Ishikawa (cell line): ENCODE results near the gene GRAMD2A.

Source experiments
- CEBPB ChIP-seq: IDR thresholded peaks from 2 replicates; pipeline ENCODE4 v1.6.1; 2012
- CREB1 ChIP-seq: IDR thresholded peaks from 2 replicates; pipeline ENCODE4 v1.6.1; 2012; ENCODE audit warnings: low read depth
- EGR1 ChIP-seq: IDR thresholded peaks from 2 replicates; pipeline ENCODE4 v1.6.1; 2012
- EP300 ChIP-seq: IDR thresholded peaks from 2 replicates; pipeline ENCODE4 v1.6.1; 2012; ENCODE audit warnings: borderline replicate concordance
- FOXM1 ChIP-seq: IDR thresholded peaks from 2 replicates; pipeline ENCODE4 v1.6.1; 2012; ENCODE audit warnings: low read depth, borderline replicate concordance
- MAX ChIP-seq: IDR thresholded peaks from 2 replicates; pipeline ENCODE4 v1.6.1; 2012
- NFIC ChIP-seq: IDR thresholded peaks from 2 replicates; pipeline ENCODE4 v1.6.1; 2012
- RAD21 ChIP-seq: IDR thresholded peaks from 2 replicates; pipeline ENCODE4 v1.6.1; 2012; ENCODE audit warnings: low read depth
- TAF1 ChIP-seq: IDR thresholded peaks from 2 replicates; pipeline ENCODE4 v1.6.1; 2012; ENCODE audit warnings: low read depth, mild to moderate bottlenecking
- TCF12 ChIP-seq: IDR thresholded peaks from 2 replicates; pipeline ENCODE4 v1.6.1; 2012; ENCODE audit warnings: low read depth
- TEAD4 ChIP-seq: IDR thresholded peaks from 2 replicates; pipeline ENCODE4 v1.6.1; 2012
- USF1 ChIP-seq: IDR thresholded peaks from 2 replicates; pipeline ENCODE4 v1.6.1; 2012
- YY1 ChIP-seq: IDR thresholded peaks from 2 replicates; pipeline ENCODE4 v1.6.1; 2012; ENCODE audit warnings: low read depth
- ZBTB7A ChIP-seq: IDR thresholded peaks from 2 replicates; pipeline ENCODE4 v1.6.1; 2012; ENCODE audit warnings: low read depth
- TF ChIP-seq, protein P1 (sequence below): IDR thresholded peaks from 2 replicates; pipeline ENCODE4 v1.6.1; 2012; ENCODE audit warnings: low read depth, mild to moderate bottlenecking

The GRAMD2A gene

DNA sequence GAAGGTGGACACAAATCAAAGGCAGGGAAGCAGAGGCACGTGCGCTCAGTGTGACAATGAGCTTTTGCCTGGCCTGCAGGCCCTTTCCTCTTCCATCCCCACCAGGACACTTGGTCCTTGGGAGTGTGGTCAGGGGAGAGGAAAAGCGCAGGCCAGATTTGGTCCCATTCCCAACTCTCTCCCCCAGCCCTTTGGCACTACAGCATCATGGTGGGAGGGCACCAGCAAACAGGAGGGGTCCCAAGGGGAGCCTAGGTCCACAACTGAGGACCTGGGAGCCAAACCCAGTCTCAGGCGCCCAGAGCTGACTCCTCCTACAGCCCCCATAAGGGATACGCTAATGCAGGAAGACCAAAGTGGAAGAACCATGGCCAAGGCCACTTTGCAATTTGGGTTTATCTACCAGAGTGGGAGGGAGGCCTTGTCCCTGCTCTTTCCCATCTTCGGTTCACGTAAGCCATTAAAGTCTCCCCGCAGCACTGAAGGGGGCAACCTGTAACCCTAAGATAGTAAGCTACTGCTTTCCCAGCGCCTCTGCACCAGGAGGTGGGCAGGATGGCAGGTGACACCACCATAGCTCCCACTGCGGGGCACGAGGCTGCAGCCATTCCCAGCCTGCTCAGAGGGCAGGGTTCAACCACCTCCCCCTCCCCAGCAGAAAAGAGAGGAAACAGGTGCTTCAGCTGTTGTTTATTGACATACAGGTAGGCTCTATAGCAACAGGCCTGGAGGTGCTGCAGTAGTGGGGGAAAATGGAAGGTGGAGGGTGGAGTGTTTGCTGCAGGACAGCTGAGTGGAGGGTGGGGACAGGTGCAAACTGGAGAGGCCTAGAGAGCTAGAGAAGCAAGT, 993 bp upstream of the GRAMD2A start:
- no peak for TF ChIP-seq TEAD4
- no peak for TF ChIP-seq EP300
- TF ChIP-seq ZBTB7A = no peak
- TF ChIP-seq, protein P1, sequence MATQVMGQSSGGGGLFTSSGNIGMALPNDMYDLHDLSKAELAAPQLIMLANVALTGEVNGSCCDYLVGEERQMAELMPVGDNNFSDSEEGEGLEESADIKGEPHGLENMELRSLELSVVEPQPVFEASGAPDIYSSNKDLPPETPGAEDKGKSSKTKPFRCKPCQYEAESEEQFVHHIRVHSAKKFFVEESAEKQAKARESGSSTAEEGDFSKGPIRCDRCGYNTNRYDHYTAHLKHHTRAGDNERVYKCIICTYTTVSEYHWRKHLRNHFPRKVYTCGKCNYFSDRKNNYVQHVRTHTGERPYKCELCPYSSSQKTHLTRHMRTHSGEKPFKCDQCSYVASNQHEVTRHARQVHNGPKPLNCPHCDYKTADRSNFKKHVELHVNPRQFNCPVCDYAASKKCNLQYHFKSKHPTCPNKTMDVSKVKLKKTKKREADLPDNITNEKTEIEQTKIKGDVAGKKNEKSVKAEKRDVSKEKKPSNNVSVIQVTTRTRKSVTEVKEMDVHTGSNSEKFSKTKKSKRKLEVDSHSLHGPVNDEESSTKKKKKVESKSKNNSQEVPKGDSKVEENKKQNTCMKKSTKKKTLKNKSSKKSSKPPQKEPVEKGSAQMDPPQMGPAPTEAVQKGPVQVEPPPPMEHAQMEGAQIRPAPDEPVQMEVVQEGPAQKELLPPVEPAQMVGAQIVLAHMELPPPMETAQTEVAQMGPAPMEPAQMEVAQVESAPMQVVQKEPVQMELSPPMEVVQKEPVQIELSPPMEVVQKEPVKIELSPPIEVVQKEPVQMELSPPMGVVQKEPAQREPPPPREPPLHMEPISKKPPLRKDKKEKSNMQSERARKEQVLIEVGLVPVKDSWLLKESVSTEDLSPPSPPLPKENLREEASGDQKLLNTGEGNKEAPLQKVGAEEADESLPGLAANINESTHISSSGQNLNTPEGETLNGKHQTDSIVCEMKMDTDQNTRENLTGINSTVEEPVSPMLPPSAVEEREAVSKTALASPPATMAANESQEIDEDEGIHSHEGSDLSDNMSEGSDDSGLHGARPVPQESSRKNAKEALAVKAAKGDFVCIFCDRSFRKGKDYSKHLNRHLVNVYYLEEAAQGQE = no peak
- TF ChIP-seq CEBPB = no peak
- TF ChIP-seq NFIC = no peak
- no peak for TF ChIP-seq TAF1
- no peak for TF ChIP-seq USF1
- TF ChIP-seq FOXM1 = no peak
- TF ChIP-seq RAD21 = no peak
- TF ChIP-seq EGR1 = no peak
- no peak for TF ChIP-seq MAX
- TF ChIP-seq TCF12 = no peak
- no peak for TF ChIP-seq CREB1

- no peak for TF ChIP-seq USF1
- TF ChIP-seq FOXM1 = no peak
- TF ChIP-seq EP300 = no peak
- no peak for TF ChIP-seq NFIC
- TF ChIP-seq TEAD4 = no peak
- TF ChIP-seq TCF12 = no peak
- no peak for TF ChIP-seq YY1
- no peak for TF ChIP-seq MAX
- TF ChIP-seq EGR1 = no peak
- no peak for TF ChIP-seq TAF1
- TF ChIP-seq, protein P1 = no peak
- TF ChIP-seq CREB1 = no peak
- no peak for TF ChIP-seq ZBTB7A
- TF ChIP-seq CEBPB = no peak
- no peak for TF ChIP-seq RAD21
Observed at GRCh38 chr15:72197041-72197459, 537 bp downstream of the GRAMD2A start.

GRCh38 chr15:72196409-72197040, 1.1 kb downstream of the GRAMD2A start:
- no peak for TF ChIP-seq TAF1
- TF ChIP-seq CEBPB = no peak
- TF ChIP-seq EP300 = no peak
- TF ChIP-seq RAD21 = no peak
- TF ChIP-seq TEAD4 = no peak
- TF ChIP-seq EGR1 = no peak

GRCh38 chr15:72195101-72195511, 2.5 kb downstream of the GRAMD2A start:
- no peak for TF ChIP-seq TCF12
- no peak for TF ChIP-seq YY1
- TF ChIP-seq, protein P1 = no peak
- TF ChIP-seq TEAD4 = no peak
- no peak for TF ChIP-seq ZBTB7A
- TF ChIP-seq RAD21 = no peak
- TF ChIP-seq EP300 = no peak
- TF ChIP-seq MAX = no peak
- TF ChIP-seq USF1 = no peak
- TF ChIP-seq CREB1 = no peak
- no peak for TF ChIP-seq FOXM1
- no peak for TF ChIP-seq CEBPB
- no peak for TF ChIP-seq EGR1
- TF ChIP-seq NFIC = no peak
- no peak for TF ChIP-seq TAF1
